DND-41 (cell line): ENCODE measurements around the gene KCNIP2.

Experiments used
- EZH2 ChIP-seq: IDR thresholded peaks from 3 replicates; pipeline ENCODE4 v1.6.1; 2012; ENCODE audit warnings: borderline replicate concordance, low read depth, mild to moderate bottlenecking, moderate library complexity, low read length, inconsistent platforms; ENCODE audit not compliant: severe bottlenecking
- TF ChIP-seq, protein P1 (sequence below): IDR thresholded peaks from 2 replicates; pipeline ENCODE4 v1.5.1; 2012; ENCODE audit warnings: borderline replicate concordance, low read length, moderate library complexity, mild to moderate bottlenecking; ENCODE audit not compliant: poor library complexity, severe bottlenecking; ENCODE audit errors: extremely low read depth

DNA sequence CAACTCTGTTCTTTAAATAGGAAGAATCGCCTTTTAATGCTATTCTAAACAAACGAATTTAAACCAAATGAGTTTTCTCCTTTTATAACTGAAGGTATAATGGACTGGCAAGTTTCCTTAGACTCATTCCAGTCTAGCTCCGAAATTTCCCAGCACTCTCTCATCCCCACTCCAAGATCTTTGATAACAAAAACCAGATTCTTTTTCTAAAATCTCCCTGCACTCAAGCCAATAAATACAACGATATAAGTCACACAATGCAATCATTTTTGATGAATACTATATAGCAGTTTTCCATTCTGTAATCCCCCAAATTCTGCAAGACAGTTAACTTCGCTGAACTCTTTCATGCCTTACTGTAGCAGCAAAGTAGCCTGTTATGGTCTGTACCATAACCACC, 27.2 kb downstream of the KCNIP2 start:
- TF ChIP-seq, protein P1, sequence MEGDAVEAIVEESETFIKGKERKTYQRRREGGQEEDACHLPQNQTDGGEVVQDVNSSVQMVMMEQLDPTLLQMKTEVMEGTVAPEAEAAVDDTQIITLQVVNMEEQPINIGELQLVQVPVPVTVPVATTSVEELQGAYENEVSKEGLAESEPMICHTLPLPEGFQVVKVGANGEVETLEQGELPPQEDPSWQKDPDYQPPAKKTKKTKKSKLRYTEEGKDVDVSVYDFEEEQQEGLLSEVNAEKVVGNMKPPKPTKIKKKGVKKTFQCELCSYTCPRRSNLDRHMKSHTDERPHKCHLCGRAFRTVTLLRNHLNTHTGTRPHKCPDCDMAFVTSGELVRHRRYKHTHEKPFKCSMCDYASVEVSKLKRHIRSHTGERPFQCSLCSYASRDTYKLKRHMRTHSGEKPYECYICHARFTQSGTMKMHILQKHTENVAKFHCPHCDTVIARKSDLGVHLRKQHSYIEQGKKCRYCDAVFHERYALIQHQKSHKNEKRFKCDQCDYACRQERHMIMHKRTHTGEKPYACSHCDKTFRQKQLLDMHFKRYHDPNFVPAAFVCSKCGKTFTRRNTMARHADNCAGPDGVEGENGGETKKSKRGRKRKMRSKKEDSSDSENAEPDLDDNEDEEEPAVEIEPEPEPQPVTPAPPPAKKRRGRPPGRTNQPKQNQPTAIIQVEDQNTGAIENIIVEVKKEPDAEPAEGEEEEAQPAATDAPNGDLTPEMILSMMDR: no peak
- no peak for TF ChIP-seq EZH2
